Right hindlimb (tissue), 1 donor: Measurements from ENCODE around the gene ZGPAT.
"Not testable (repeated sequence)": the region's sequence is repeated elsewhere in the genome, so short reads cannot be mapped to it uniquely, and the experiment has no call there.

Experiments used
- DNase-seq: peaks from one replicate; pipeline ENCODE4 v3.0.0-alpha.2; 2018

The ZGPAT gene, protein sequence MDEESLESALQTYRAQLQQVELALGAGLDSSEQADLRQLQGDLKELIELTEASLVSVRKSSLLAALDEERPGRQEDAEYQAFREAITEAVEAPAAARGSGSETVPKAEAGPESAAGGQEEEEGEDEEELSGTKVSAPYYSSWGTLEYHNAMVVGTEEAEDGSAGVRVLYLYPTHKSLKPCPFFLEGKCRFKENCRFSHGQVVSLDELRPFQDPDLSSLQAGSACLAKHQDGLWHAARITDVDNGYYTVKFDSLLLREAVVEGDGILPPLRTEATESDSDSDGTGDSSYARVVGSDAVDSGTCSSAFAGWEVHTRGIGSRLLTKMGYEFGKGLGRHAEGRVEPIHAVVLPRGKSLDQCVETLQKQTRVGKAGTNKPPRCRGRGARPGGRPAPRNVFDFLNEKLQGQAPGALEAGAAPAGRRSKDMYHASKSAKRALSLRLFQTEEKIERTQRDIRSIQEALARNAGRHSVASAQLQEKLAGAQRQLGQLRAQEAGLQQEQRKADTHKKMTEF

DNA sequence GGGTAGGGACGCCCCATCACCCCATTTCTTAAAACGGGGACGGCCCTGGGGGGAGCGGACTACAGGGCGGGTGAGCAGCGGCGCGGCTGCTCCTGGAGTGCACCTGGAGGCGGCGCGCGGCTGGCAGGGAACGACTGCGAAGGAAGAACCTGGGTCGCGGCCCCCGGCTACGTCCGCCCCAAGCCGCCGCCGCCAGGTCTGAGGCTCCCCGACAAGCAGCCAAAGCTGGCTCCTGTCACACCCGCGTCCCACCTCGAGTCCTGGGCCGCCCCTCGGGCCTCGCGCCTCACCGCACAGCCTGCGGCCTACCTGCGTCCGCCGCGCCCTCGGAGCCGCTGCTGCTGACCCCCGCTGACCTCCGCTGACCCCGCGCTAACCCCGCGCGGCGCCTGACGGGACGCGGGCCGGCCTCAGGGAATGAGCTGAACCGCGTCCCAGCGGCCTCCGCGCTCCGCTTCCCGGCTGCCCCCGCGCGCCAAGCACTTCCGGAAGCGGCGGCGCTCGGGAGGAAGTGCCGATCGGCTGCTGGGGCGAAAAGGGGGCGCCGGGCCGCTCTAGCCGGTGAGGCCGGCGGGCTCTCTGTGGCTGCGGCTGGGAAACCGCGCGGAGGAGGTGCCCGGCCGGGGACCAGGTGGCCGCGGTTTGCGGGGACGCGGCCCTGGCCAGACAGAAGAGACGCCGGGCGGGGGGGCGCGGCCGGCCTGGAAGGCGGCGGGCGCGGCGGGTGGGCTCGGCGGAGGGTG is at the start of gene ZGPAT, which contains the start of gene ARFRP1:
ZGPAT (plus strand) TSS at position 482 of the 743 bp plus-strand sequence. CDS start 542 bp downstream, outside the sequence.
ARFRP1 (minus strand) TSS at position 419 of the 743 bp plus-strand sequence. CDS start 885 bp downstream, outside the sequence.
- peak; percentile 90 for DNase-seq

DNA sequence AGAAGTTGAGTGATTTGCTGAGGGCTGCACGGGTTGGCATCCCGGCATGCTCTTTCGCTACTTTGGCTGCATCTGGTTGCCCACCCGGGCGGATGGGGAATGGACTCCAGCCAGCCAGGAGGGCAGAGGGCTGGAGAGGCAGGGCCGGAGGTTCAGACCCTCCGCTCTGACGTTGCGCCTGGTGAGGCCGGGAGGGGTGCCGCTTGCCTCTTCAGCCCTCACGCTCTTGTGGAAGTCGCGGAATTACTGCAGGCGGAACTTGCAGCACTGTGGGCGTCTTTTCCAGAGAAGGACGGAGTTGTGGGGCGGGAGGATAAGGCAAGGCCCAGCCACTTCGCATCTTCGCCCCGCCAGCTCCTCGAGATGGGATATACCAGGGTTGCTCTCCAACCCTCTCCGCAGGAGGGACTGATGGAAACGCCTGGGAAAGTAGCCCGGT is 49.1 kb upstream of the ZGPAT start:
- DNase-seq: no peak

DNA sequence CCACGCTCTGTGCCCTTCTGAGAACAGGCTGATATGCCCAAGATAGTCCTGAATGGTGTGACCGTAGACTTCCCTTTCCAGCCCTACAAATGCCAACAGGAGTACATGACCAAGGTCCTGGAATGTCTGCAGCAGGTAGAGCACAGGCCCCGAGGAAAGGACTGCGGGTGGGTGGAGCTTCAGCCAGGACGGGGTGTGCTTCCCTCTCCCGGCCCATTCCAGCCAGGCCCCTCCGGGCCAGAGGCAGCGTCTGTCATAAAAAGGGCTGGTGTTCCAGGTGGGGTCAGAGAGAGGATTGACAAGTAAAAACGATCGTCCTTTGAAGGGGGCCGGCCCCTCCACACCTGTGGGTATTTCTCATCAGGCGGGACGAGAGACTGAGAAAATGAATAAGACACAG is 48.5 kb upstream of the ZGPAT start:
- no peak for DNase-seq

DNA sequence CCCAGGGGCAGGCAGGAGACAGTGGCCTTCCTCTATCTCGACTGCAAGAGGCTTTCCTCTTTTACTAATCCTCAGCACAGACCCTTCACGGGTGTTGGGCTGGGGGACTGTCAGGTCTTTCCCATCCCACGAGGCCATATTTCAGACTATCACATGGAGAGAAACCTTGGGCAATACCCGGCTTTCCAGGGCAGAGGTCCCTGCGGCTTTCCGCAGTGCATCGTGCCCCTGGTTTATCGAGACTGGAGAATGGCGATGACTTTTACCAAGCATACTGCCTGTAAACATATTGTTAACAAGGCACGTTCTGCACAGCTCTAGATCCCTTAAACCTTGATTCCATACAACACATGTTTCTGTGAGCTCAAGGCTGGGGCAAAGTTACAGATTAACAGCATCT is 47.7 kb upstream of the ZGPAT start:
- not testable (repeated sequence) for DNase-seq

DNA sequence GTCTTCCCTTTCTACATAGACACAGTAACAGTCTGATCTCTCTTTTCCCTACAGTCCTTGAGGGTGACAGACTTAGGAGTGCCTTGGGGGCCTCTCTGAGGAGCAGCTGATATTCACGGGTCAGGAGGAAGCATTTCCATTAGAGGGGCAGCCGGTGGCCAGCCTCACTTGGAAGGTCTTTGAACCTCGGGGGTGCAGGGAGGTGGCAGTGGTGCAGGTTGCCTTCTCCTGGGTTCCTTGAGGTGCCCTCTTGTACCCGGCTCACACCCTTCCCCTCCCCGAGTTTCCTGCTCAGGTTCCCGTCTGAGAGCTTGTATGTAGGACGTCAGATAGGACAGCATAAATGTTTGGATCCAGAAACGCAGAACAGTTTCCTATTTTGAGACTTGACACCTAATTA is 47.2 kb upstream of the ZGPAT start:
- DNase-seq: no peak

DNA sequence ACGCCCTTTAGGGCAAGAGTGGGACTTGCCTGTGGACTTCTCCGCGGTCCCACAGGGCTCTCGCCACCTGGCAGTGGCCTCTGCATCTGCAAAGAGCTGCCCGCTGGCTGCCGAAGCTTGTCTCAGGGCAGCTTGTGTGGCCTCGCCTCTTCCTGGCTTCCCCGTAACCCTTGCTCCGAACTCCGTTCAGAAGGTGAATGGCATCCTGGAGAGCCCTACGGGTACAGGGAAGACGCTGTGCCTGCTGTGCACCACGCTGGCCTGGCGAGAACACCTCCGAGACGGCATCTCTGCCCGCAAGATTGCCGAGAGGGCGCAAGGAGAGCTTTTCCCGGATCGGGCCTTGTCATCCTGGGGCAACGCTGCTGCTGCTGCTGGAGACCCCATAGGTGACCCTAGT is 46.7 kb upstream of the ZGPAT start:
- DNase-seq: no peak

GRCh38 chr20:63661959-63662812 is 45.7 kb upstream of the ZGPAT start:
- DNase-seq: no peak

GRCh38 chr20:63662813-63663189 is 45.0 kb upstream of the ZGPAT start:
- no peak for DNase-seq

DNA sequence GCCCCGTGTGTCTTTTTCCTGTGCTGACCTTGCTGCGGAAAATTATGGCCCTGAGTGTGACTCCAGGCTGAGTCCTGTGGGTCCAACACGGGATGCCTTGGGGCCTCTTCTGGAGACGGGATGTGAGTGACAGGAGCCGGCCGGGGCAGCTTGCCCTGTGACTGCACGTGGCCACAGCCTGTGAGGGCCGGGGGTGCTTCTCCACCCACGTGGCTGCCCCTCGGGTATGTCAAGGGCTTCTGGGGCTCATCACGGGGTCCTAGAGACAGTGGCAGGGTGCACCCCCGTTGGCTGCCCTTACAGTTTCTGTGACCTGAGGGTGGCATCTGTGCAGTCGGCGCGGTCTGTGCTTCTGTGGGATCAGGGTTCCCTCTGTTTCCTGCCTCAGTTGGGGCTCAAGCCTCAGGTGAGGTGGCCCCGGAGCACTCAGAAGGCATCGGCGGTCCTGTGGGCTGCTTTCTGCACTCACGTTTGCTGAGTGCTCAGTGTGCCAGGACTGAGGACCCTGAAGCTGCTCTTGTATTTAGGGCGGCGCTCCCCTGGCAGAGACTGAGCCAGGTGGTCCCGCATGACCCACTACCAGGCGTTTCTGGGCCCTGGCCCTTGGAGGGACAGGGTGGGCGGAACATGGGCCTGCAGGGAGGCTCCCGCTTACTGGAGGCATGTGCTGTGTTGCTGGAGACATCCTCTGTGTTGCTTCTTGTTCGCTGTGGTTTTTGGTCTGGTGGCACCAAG is 44.3 kb upstream of the ZGPAT start:
- DNase-seq: no peak

DNA sequence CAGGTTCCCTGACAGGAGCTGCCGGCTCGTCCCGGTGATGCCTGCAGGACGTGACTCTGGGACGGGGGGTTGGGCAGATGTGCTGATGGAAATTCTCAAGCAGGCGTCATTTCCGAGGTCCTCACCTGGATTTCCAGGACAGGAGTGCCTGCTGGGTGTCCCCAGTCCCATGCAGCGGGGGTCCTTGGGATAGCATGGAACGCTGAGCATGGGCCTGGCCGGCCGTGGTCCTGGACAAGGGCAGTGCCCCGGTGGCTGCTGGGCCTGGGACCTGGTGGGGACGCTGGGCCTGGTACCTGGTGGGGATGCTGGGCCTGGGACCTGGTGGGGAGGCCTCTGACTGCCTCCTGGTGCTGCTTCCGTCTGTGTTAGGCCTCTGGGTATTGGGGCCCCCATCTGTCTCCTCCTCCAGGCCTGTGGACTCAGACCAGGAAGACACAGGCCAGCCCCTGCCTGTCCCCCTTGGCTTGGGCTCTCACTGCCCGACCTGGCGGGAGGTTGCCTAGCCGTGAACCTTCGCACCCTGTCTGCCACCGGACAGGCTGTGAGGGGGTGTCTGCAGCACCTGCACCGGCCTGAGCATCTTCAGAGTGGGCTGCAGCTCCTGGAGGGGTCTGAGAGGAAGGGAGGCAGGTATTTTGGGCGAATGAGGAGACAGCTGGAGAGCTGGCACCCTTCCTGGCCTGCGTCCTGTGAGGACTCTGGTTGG is 43.5 kb upstream of the ZGPAT start:
- no peak for DNase-seq

GRCh38 chr20:63664861-63665594 is 42.8 kb upstream of the ZGPAT start:
- DNase-seq: no peak

DNA sequence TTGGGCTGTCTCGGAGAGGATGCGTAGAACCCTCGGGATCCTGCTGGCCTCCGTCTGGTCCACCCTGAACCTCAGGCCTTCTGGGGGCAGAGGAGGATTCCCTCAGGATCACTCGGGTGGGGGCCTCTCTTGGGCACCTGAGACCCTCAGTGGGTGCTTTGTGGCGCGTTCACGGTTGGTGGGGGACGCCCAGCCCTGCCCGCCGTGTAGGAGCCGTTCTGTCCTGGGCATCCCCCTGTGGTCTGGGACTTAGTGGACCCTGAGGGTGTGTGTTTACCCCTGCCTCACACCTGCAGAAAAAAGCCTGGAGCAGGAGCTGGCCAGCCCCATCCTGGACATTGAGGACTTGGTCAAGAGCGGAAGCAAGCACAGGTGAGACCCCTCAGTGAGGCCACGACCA is 42.1 kb upstream of the ZGPAT start:
- DNase-seq: no peak

DNA sequence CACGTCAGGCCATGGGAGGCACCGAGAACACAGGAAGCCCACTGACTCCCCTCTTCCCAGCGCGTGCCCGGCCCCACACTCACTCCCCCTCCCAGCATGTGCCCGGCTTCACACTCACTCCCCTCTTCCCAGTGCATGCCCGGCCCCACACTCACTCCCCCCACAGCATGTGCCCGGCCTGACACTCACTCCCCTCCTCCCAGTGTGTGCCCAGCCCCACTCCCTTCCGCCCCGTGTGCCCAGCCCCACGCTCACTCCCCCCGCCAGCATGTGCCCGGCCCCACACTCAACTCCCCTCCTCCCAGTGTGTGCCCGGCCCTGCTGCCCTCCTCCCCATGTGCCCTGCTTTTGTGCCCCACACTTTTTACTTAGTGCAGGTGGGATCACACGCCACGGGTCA is 40.0 kb upstream of the ZGPAT start:
- DNase-seq: no peak

DNA sequence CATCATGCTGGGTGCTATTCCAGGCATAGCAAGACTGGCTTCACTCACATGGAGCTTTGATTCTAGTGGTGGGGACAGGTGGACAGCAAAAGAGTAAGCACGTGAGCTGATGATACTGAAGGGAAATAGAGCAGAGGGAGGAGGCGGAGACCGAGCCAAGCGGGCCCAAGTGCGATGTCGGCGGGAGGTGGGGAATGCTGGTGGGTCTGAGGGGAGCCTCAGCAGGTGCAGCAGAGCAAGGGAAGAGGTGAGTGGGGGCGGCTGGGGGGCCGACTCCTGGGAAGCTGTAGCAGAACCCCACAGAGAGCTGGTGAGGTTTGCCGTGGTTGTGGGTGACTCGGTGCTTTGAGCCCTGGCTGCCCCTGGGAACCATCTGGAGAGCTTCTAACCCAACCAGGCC is 39.5 kb upstream of the ZGPAT start:
- no peak for DNase-seq

- not testable (repeated sequence) for DNase-seq
Observed at GRCh38 chr20:63671695-63672094, 36.1 kb upstream of the ZGPAT start.

- DNase-seq: no peak
Observed at GRCh38 chr20:63672666-63673065, 35.2 kb upstream of the ZGPAT start.

- no peak for DNase-seq
Observed at GRCh38 chr20:63673951-63674350, 33.9 kb upstream of the ZGPAT start.

GRCh38 chr20:63675681-63676368 is 32.0 kb upstream of the ZGPAT start:
- no peak for DNase-seq

DNA sequence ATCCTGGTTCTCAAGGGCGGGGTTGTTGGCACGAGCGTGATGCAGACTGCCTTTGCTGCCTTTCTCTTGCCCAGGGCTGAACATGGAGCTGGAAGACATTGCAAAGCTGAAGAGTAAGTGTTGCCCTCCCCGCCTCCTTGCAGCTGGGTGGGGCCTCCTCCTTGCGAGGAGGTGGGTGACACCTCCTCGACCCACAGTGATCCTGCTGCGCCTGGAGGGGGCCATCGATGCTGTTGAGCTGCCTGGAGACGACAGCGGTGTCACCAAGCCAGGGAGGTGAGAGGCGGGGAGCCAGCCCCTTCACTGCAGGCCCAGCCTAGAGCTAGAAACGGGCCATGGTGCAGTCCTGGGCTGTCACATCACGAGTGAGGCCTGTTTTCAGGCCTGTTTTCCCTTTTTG is 29.8 kb upstream of the ZGPAT start:
- DNase-seq: no peak
